Measurements from ENCODE around the gene NFIB.

DNA sequence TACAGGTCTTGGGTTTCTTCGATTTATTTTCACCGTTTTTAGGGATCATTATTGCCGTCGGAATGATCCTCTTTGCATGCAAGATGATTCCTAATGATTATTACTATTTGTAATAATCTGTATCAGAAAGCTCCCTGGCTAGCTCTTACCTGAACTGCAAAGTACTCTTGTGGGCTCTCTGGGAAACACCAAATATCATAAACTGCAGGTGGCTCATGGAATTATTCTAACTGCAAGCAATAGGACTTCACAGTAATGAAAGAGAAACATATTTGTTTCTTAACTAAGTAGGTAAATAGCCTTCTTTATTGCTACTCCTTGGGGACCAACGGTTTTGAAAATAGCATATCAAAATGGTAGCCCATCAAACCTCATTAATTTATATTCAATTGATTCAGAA is 219.4 kb downstream of the NFIB start:
- TF ChIP-seq CTCF (conservative IDR thresholded peaks at IDR 0.05; ENCODE audit: low read depth, low read length): no peak
- no peak for TF ChIP-seq POLR2A (IDR thresholded peaks at IDR 0.05; ENCODE audit: low read depth, low read length)
- no peak for TF ChIP-seq BHLHE40 (IDR thresholded peaks at IDR 0.05; ENCODE audit: low read depth, low read length)
- no peak for TF ChIP-seq CEBPB (IDR thresholded peaks at IDR 0.05; ENCODE audit: low read depth, low read length)
- no peak for TF ChIP-seq RAD21 (IDR thresholded peaks at IDR 0.05; ENCODE audit: low read length)
- no peak for TF ChIP-seq SMC3 (IDR thresholded peaks at IDR 0.05; ENCODE audit: low read depth, low read length)
- no peak for TF ChIP-seq USF2 (IDR thresholded peaks at IDR 0.05; ENCODE audit: low read depth, low read length)
- TF ChIP-seq RFX5 (IDR thresholded peaks at IDR 0.05; ENCODE audit: low read depth, low read length): no peak
- TF ChIP-seq, protein P1, sequence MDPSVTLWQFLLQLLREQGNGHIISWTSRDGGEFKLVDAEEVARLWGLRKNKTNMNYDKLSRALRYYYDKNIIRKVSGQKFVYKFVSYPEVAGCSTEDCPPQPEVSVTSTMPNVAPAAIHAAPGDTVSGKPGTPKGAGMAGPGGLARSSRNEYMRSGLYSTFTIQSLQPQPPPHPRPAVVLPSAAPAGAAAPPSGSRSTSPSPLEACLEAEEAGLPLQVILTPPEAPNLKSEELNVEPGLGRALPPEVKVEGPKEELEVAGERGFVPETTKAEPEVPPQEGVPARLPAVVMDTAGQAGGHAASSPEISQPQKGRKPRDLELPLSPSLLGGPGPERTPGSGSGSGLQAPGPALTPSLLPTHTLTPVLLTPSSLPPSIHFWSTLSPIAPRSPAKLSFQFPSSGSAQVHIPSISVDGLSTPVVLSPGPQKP (IDR thresholded peaks at IDR 0.05; ENCODE audit: borderline replicate concordance, low read depth, low read length): no peak
